GM12875 (cell line): Measurements from ENCODE around the gene MTARC1.

Source experiments
- H3K4me3 ChIP-seq: one replicate; pipeline ENCODE4 v1.5.1; 2011; ENCODE audit warnings: low read depth, low read length, control low read depth
- TF ChIP-seq, protein P1 (sequence below): IDR thresholded peaks from 2 replicates; pipeline ENCODE4 v1.5.1; 2011; ENCODE audit warnings: low read depth, mild to moderate bottlenecking, control low read depth, inconsistent platforms, low read length, moderate library complexity, borderline replicate concordance; ENCODE audit not compliant: insufficient read depth

MTARC1 gene

DNA sequence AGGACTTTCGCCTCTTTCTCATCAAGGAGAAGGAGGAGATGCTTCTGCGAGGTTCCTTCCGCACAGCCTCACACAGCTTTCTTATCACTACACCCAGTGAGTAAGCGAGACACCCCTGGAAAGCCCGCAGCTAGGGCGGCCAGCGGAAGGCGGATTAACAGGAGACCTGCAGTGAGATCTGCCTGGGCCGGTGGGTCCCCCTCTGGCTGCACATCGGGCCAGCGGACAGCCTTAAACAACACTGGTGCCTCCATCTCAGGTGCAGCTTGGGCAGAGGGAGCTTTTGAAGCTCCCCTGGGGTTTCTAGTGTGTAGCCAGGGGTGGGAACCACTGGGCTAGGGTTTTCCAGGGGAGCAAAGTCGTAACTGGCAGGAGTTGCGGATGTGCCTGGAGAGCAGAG, 17.5 kb upstream of the MTARC1 start:
- TF ChIP-seq, protein P1, sequence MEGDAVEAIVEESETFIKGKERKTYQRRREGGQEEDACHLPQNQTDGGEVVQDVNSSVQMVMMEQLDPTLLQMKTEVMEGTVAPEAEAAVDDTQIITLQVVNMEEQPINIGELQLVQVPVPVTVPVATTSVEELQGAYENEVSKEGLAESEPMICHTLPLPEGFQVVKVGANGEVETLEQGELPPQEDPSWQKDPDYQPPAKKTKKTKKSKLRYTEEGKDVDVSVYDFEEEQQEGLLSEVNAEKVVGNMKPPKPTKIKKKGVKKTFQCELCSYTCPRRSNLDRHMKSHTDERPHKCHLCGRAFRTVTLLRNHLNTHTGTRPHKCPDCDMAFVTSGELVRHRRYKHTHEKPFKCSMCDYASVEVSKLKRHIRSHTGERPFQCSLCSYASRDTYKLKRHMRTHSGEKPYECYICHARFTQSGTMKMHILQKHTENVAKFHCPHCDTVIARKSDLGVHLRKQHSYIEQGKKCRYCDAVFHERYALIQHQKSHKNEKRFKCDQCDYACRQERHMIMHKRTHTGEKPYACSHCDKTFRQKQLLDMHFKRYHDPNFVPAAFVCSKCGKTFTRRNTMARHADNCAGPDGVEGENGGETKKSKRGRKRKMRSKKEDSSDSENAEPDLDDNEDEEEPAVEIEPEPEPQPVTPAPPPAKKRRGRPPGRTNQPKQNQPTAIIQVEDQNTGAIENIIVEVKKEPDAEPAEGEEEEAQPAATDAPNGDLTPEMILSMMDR: no peak
- H3K4me3 ChIP-seq: no peak overlapping the region

DNA sequence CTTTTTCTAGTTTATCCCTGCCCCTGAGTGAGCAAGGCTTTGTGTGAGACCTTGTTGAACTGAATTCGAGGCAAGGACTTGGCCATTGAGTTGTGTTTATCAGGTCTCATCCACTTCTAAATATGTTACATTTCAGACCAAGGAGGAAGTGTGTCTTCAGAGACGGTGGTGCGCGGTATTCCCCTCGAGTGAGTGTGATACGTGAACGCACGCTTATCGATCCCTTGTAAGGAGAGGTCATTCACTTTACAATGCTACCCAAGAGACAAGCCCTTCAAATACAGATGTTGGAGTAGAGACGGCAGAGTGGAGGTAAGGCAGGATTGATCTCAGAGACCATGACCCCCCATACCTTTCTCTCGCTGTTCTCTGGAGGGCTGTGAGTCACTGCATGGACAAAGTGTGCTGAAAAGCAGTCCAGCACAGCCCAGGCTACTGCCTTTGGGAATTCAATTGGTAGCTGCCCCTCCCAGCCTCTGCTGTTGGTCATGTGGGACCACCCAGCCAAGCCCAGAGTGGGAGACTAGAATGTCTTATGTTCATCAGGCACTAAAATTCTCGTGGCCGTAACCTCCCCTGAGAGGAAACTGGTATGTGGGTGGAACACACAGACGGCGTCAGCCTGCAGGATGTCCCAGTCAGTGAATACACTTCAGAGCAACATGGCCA, 16.3 kb upstream of the MTARC1 start:
- TF ChIP-seq, protein P1: no peak
- peak overlapping the region; percentile 12 for H3K4me3 ChIP-seq

DNA sequence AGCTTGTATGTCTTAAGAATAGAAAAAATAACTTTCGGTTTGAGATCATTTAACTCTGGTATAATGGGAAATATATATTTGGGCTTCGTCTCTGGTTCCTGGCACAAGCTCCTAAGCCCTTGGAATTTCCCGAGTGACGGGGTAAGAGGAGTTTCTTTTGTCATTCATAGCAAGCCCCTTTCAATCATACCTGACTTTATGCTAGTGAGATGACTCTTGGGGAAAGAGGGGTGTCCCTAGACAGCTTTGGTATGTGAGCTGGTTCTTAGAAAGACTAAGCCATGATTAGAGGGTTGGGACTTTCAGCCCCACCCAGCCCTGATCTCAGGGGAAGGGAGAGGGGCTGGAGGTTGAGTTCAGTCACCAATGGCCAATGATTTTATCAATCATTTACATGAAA, 13.9 kb upstream of the MTARC1 start:
- TF ChIP-seq, protein P1: no peak
- no peak overlapping the region for H3K4me3 ChIP-seq

DNA sequence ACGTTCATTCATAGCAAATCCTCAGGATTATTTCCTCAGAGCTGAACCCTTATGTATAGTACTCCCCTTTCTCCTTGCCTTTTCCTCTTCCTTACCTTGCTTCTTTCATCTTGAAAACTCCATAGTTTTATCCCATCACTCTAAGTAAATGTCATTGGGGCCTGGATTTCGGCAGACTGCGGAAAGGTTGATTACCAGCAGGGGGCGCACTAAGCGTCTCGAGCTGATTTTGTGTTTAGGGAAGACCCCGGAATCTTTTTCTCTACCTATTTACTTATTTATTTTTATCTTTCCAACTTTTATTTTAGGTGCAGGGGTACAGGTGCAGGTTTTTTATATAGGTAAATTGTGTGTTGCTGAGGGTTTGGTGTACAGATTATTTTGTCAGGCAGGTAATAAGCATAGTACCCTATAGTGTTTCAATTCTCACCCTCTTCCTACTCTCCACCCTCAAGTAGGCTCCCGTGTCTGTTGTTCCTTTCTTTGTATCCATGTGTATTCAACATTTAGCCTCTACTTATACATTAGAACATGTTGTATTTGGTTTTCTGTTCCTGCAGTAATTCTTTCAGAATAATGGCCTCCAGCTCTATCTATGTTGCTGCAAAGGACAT, 11.4 kb upstream of the MTARC1 start:
- H3K4me3 ChIP-seq: no peak overlapping the region
- TF ChIP-seq, protein P1: peak; percentile 68

DNA sequence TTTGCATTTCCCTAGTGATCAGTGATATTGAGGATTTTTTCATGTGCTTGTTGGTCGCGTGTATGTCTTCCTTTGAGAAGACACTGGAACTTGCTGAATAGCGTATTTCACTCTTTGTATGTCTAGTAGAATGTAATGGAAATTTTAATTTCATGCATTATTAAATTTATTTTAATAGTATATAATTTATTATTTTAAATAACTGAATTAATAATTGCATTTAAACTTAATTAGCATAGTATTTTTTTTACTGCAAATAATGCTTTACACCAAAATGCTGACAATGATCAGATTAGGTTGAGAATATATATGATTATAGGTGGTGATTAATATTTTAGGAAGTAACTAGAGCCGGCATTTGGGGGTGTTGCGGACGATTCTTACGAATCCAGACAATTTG, 10.5 kb upstream of the MTARC1 start:
- TF ChIP-seq, protein P1: no peak
- no peak overlapping the region for H3K4me3 ChIP-seq

DNA sequence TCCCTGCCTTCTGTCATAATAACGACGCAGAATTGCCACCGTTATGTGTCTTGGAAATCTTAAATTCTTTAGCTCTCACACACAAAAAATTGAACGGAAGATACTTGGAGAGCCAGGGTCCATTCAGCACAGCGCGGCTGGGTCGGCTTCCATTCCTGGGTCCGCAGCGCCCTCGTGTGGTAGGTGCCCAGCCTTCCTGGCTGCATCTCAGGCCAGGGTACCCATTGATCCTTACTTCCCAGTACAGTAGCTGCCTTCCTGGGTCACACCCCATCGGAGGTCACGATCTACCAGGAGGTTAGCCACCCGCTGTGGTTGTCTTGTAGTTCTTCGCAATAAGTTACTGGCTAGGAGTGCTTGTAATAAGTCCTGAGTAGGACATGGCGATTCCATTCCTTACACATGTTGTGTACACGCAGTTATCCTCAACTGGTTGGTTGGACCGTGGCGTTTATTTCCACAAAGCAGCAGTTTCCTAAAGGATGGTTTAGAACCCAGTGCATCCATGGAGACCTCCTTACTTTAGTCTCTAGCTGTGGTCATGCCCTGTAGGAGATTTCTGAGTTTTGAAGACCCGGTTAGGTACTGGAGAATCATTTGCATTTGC, 9.9 kb upstream of the MTARC1 start:
- H3K4me3 ChIP-seq: no peak overlapping the region
- TF ChIP-seq, protein P1: peak; percentile 91

DNA sequence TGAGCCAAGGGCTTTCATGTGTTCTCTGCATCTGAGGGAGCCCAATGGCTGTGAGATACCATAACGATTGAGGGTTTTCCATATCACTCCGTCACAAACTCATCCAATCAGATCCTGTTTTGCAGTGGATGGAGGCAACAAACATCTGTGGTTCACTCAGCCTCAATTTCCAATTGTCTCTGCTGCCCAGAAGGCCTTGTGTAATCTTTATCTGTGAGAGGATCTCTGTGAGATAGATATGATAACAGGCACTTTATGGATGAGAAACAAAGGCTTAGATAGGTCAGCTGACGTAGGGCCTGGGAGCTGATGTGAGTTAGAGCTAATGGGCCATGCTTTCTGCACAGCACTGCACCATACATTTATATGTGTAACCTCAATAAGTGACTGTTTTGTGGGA, 3.3 kb upstream of the MTARC1 start:
- no peak overlapping the region for H3K4me3 ChIP-seq
- TF ChIP-seq, protein P1: no peak
